Adrenal gland (tissue), 5 donors: ENCODE results near the gene PIGS.

Experiments used
- POLR2A ChIP-seq, 2 donors: fragments of 450-650 bp; IDR thresholded peaks; one replicate each; pipeline ENCODE4 v1.6.1; 2017; ENCODE audit warnings: antibody characterized with exemption in 2 of 2, mild to moderate bottlenecking in 2 of 2, moderate library complexity in 1 of 2
- TF ChIP-seq, protein P1 (sequence below), 6 experiments: fragments of 450-650 bp in 4 of 6; fragments of 200-600 bp in 2 of 6; sonication (generic) in 1 of 6; IDR thresholded peaks; 1 replicate in 5 of 6; 2 replicates in 1 of 6; pipeline versions ENCODE4 v1.5.1 to v1.8.0; 2016 to 2021; ENCODE audit warnings: antibody characterized with exemption in 6 of 6, mild to moderate bottlenecking in 2 of 6, moderate library complexity in 1 of 6
- donor health status: DM: no; HTN: no; CAD: no.

DNA sequence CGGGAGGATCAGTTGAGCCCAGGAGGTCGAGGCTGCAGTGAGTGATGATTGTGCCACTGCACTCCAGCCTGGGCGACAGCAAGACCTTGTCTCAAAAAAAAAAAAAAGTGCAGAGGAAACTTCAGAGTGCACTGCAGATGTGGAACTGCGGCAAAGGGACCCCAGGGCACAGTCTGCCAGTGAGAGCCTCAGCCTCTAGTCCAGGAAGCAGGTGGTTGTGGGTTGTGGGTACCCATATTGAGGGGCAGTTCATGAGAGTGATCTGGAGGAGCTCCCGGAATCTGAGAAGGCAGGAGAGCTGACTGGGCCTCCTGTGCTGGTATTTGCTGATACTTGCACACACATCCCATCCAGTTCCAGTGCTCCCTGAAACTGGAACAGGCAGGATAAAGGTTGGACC is 52.1 kb downstream of the PIGS start:
- TF ChIP-seq, protein P1, sequence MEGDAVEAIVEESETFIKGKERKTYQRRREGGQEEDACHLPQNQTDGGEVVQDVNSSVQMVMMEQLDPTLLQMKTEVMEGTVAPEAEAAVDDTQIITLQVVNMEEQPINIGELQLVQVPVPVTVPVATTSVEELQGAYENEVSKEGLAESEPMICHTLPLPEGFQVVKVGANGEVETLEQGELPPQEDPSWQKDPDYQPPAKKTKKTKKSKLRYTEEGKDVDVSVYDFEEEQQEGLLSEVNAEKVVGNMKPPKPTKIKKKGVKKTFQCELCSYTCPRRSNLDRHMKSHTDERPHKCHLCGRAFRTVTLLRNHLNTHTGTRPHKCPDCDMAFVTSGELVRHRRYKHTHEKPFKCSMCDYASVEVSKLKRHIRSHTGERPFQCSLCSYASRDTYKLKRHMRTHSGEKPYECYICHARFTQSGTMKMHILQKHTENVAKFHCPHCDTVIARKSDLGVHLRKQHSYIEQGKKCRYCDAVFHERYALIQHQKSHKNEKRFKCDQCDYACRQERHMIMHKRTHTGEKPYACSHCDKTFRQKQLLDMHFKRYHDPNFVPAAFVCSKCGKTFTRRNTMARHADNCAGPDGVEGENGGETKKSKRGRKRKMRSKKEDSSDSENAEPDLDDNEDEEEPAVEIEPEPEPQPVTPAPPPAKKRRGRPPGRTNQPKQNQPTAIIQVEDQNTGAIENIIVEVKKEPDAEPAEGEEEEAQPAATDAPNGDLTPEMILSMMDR (IDR thresholded peaks at IDR 0.05): no peak
- no peak for TF ChIP-seq POLR2A (IDR thresholded peaks at IDR 0.05)
